ENCODE measurements around the gene ERBB2.

The ERBB2 gene

GRCh38 chr17:39777534-39778365, 77.9 kb downstream of the ERBB2 start:
- TF ChIP-seq CTCF (IDR thresholded peaks at IDR 0.05; ENCODE audit: extremely low read depth, missing control alignments), result no peak
- DNase-seq (ENCODE audit: low spot score), result peak; percentile 50
